Stimulated activated CD8-positive, alpha-beta memory T cell treated with anti-CD3 and anti-CD28 coated beads, Interleukin-15, amount 100 ng/mL, for 4 hours (primary cell): ENCODE data around the gene CPTP.
A peak's percentile ranks its signal among the peaks of the same experiment; 100 is the strongest.

Source experiments
- DNase-seq, 2 donors: peaks; one replicate each; pipeline ENCODE4 v3.0.0-alpha.2; 2020; ENCODE audit warnings: low read depth in 2 of 2

The CPTP gene

DNA sequence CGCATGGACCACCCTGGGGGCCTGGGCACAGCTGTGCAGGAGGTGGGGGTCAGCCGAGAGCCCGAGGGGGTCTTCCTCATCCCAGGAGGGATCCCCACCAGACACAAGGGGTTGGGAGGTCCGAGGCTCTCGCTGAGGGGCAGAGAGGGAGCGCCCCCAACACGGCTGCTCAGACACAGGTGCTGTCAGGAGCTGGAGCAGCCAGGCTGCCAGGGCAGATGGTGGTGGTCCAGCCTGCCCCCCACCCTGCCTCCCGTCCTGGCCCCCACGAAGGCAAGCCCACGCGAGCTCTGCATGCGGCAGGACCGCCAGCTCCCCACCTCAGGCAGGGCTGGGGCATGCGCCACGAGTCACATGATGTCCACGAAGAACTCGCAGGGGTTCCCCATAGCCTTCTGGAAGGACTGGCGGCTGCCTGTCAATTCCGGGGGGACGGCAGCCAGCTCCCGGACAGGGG is 11.2 kb downstream of the CPTP start:
- DNase-seq, result no peak

DNA sequence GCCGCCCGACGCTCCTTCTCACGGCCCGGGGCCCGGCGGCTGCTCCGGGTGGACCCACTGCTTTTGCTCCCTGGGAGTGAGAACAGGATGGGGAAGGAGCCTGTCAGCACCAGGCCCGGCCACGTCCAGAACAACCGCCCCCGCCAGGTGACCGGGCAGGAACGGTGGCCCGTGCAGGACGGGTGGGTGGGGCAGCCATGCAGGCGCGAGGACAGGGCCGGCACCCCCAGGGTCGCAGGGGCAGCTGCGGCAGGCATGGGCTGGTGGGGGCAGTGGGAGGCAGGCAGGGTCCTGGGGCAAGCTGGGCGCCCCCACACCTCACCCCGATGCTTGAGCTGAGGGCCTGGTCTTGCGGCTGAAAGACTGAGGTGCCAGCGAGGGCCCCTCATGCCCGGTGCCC is 11.8 kb downstream of the CPTP start:
- no peak for DNase-seq

DNA sequence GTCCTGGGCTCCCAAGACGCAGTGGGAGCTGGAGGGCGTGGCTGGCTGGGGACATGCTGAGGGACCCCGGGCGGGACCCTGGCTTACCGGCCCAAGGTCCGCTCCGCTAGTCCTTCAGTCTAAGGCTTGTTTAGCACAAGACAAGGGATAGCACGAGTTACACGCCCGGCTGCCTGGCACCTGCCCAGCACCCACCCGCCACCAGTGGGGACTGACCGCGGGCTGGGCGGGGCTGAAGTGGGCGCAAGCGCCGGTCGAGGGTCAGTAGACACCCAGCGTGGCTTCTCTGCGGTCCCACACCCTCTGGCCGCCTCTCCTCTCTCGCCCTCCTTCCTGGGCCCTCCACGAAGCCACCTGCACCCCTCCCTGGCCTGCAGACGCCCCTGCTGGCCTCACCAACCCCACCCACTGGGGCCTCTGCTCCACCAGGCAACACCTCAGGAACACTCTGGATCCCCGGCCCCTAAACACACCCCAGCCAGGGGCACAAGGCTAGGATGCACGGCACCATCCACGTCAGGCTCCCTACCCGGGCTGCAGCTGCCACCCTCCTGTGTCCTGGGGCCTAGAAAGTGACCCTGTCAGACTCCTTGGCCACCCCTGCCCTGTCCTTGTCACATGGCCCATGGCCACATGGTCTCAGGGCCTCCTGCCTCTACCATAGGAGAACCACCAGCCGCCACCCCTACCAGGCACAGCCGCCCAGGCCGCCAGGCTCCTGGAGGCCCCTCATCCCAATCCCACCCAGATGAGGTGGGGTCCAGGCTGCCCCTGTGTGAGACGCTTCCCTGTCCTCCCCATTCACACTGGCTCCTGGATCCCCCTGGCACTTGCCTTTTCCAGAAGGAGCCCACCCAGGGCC is 12.6 kb downstream of the CPTP start:
- no peak for DNase-seq

DNA sequence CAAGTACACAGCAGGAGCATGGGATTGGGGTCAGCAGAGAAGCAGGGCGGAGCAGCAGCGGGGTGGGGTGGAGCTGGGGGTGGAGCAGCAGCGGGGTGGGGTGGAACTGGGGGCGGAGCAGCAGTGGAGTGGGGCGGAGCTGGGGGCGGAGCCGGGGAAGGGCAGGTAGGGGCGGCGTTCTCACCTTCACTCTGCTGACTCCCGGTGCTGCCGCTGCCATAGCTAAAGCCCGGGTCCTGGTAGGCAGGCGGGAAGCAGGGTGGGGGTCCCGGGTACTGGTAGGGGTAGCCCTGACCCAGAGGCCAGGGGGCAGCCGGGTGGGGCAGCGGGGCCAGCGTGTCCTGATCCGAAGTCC is 13.2 kb downstream of the CPTP start:
- DNase-seq, result no peak

DNA sequence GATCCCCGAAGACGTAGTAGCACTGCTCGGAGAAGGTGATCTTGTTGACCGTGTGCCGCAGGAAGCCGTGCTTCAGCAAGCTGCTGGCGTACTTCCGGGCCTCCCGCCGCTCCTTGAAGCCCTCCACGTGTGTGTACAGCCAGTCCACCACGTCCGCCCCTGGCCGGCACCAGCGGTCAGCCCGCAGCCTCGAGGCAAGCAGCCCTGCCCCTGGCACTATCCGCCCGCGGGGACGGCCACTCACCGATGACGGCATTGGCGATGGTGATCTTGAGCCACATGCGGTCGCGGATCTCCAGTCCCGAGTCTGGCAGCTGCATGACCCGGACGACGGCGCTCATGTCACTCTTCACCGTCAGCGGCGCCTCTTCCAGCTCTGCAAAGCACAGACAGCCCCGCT is 13.7 kb downstream of the CPTP start:
- DNase-seq, result no peak

DNA sequence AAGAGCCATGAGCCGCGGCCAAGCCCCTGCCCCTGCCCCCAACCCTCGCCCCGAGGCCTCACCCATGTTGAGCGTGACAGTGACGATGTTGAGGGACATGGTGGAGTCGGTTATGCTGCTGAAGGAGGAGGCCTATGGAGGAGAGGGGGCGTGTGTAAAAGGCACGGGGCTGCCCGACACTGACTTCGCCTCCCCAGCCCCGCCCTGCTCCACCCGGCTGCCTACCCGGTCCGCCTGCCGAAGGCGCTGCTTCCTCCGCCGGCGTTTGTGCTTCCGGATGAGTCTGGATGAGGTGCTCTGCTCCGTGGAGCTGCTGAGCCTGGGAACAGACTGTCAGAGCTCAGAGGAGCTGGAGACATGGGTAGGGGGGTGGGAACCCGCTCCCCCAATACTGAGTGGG is 15.6 kb downstream of the CPTP start:
- DNase-seq, result no peak

DNA sequence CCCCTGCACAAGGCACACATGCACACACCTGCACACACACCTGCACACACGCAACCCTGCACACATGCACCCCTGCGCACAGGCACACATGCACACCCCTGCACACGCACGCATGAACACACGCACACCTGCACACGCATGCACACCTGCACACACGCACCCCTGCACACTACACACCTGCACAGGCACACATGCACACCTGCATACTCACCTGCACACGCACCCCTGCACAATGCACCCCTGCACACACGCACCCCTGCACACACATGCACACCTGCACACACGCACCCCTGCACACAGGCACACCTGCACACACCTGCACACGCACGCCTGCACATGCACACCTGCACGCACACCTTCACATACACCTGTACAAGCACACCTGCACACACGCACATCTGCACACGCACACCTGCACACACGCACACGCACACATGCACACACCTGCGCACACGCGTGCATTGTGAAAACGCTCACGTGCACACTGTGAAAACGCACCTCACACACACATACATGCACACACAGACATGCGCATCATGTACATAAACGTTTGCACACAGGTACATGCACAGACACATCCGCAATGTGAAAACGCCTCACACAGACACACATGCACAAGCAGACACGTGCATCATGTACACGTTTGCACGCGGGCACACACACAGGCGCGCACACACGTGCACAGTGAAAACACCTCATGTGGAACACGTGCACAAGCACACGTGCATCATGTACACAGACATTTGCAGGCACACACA is 16.4 kb downstream of the CPTP start:
- no peak for DNase-seq

DNA sequence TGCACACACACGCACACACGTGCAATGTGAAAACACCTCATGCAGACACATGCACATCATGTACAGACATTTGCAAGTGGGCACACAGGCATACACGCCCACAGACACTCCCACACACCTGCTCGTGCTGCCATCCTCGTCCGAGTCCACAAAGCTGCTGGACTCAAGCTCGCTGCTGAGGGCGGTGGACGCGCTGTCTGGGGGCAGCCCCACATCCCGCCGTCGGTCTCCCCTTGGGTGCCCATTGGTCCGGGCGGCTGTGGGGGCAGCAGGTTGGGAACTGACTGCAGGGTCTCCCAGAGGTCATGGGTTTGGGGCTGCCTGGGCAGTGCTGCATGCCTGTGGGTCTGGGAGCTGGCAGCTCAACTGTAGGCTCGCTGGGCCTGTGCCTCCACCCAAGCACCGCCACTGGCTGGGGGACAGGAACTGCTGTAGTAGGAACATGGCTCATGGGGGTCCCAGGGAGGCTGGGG is 17.0 kb downstream of the CPTP start:
- DNase-seq, result no peak

DNA sequence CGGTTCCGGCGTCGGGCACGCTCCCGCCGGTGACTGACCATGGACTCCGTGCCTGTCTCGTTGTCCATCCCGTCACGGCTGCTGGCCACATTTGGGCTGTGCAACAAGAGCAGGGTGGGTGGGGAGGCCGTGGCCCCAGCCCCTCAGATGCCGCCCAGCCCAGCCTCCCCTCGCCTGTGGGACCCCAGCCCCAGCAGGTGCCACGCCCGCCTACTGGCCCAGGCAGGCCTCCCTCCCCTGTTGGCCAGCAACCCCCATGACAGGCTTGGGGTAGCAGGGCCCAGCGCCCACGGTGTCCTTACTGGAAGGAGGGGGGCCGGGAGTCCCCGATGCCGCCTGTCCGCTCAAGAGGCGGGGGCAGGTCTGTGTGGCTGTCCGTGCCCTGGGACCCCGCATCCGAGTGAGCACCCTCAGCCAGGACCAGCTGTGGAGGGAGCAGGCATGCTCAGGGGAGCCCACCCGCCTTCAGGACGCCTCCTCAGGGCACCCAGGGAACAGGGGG is 17.5 kb downstream of the CPTP start:
- no peak for DNase-seq

DNA sequence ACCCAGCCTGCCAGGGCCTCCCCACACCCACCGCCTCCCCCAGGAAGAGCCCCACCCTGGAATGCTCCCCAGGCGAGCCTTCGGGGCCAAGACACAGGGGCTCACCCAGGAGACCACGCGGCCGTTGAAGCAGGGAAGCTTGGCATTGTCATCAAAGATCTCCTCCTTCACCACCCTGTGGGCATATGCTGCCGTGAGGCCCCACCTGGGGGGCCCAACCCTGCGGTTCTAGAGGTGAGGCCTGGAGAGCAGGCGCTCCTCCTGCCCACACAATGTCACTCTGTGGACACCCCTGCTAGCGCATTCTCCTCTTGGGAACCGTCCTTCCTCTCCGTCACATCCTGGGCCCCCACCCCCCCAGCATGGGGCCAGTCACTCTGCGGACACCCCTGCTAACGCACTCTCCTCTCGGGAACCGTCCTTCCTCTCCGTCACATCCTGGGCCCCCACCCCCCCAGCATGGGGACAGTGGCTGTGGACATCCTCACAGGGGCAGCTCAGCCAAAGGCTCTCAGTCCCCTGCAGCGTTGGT is 18.0 kb downstream of the CPTP start:
- DNase-seq, result no peak

DNA sequence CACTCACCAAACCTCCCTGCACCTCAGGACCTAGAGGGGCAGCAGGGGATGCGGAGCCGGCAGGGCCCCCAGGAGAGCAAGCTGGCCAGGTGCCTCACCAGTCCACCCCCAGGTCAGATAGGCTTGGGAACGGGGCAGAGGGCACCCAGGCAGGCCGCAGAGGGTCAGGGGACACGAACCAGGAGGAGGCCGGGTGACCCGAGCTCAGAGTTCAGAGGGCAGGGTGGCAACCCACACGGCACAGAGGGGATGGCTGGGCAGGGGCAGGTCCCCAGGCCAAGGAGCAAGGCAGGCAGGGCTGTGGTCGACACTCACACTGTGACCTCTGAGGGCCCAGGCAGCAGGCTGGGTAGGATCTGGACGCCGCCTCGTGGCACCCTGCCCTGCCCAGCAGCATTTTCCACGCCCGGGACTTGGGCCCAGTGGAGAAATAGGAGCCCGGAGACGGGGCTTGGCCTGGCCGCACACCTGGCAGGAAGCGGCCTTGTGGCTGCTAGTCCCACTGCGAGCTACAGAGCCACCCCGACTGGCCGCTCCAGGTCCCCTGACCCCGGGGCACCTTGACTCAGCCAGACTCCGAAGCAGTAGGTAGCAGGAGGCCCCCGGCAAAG is 19.3 kb downstream of the CPTP start:
- DNase-seq, result no peak

DNA sequence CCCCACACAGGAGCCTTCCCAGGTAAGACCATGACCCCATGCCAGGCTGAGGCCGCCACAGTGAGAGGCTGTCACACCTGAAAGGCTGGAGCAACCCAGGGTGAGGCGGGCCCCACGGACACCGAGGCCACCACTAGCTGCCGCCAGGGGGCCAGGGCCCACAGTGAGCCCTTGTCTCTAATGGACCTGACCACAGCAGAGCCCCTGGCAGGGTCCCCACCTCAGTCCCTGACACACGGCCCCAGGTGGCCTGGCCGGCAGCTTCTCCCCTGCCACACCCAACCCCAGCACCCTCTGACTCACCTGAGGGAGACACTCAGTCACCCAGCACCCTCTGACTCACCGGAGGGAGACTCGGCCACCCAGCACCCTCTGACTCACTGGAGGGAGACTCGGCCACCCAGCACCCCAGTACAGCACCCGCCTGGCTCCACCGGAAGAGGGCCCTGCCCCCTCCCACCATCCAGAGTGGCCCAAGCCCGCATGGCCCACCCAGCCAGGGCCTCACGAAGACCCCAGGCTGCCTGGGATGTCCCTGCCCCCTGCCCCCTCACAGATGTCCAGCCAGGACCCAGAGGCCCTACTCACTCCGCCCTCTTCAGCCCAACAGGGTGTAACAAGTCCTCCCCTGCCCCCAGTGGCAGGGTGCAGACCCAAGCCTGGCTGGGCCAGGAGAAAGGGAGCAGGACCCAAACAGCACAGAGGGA is 20.2 kb downstream of the CPTP start:
- DNase-seq, result peak; percentile 27 to 38

DNA sequence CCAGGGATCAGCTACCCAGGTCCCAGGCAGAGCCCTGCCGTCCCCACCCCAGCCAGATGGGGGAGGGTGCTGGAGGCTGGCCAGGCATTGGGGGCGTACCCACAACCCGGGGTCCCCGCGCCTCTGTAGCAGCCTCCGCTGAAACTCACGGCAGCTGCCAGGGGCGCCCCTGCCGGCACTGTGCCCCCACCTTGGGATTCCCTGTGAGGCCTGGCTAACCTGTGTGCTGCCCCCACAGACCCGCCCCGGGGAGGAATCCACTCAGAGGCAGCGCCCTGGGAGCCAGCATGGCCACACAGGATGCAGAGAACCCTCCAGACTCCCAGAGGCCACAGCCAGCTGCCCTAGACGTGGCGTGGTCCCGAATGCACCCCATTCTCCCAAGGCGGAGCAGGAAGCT is 20.8 kb downstream of the CPTP start:
- no peak for DNase-seq

DNA sequence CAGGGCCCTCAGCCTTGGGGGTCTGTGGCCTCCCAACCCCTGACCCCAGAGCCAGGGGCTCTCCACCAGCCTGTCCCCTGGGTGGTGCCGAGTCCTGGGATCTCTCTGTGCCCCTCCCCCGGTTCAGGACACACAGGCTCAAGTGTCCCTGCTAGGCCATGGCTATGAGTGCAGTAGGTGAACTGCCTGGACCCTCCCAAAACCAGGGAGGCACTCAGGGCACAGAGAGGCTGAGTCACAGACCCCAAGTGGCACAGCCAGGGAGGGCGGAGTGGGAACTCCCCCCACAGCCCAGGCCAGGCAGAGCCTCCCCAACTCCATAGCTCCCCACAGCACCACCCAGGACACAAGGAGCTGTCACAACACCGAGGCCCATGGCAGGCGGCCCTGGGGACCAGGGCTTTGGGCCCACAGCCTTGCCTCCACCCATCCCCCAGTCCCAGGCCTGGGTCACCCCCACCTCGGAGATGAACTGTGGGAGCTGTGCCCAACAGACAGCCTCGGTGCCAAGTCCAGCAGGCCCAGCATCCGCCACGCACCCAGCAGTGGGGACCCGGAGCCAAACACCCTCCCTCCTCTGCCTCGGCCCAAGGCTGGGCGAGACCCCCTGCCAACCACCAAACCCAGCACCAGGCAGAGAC is 21.4 kb downstream of the CPTP start:
- no peak for DNase-seq

DNA sequence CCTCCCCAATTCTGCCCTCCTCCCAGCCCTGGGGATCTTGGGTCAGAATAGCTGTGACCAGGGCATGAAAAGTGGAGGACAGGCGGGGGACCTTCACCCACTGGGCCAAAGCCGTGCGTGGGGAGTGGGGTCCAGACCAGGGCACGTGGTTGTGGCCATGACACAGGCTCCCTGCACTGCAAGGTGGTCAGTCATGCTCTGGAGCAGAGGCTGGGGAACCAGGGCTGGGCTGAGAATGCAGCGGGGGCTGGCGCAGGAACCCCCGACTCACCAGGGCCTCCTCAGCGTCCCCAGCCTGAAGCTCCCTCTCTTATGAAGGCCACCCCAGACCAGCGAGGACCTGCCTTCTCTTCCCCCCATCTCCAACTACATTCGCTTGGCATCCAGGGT is 21.9 kb downstream of the CPTP start:
- DNase-seq, result no peak

DNA sequence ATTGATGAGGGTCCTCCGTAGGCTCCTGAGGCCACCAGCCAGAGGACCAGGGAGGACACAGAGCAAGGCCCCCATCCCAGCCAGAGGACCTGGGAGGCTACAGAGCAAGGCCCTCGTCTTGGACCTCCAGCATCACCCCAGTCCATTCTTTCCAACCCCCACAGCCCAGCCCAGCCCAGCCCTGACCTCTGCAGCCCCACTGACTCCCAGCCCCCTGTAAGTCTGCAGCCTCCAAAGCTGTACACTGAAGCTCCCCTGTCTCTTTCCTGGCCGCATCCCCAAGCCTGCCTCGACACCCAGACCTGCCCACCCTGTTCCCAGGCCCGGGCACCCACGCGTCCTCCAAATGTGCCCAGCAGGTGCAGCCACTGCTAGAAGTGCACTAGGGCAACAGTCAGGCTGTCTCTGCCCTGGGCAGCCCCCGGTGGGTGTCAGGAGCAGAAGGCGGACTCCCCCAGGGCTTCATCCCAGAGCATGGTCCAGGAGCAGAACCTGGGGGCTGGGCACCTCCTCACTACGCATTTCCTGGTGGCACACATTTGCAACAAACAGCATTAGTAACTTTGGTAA is 22.5 kb downstream of the CPTP start:
- no peak for DNase-seq

DNA sequence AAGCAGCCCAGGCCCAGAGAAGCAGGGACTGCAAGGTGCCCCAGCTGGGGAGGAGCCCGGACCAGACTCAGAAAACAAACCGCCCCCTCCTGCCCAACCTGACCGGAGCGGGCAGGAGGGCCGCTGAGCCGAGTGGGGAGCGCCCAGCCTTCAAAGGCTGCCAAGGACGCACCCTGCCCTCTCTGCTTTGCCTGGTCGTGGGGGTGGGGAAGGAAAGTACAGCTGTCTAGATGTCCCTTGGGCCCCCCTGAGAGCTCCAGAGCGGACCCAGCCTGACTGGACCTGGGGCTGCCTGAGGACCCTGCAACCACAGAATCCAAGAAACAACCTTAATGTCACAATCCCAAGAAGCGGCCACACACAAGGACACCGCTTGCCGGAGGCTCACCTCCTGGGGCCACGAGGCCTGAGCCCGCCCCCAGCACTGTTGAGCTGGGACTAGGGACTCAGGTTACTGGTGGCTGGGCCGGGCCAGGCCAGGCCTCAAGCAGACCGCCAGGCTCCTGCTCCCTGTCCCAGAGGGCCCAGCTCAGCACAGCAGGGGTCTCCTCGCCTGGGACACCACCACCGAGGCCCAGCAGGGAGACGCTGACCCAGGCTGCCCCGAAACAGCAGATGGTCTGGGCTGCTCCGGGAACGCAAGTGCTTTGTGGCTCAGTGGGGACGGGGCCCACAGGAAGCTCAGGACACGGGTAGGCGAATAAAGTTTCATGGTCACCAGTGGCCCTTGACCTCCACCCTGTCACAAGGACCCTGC is 23.2 kb downstream of the CPTP start:
- DNase-seq, result no peak

DNA sequence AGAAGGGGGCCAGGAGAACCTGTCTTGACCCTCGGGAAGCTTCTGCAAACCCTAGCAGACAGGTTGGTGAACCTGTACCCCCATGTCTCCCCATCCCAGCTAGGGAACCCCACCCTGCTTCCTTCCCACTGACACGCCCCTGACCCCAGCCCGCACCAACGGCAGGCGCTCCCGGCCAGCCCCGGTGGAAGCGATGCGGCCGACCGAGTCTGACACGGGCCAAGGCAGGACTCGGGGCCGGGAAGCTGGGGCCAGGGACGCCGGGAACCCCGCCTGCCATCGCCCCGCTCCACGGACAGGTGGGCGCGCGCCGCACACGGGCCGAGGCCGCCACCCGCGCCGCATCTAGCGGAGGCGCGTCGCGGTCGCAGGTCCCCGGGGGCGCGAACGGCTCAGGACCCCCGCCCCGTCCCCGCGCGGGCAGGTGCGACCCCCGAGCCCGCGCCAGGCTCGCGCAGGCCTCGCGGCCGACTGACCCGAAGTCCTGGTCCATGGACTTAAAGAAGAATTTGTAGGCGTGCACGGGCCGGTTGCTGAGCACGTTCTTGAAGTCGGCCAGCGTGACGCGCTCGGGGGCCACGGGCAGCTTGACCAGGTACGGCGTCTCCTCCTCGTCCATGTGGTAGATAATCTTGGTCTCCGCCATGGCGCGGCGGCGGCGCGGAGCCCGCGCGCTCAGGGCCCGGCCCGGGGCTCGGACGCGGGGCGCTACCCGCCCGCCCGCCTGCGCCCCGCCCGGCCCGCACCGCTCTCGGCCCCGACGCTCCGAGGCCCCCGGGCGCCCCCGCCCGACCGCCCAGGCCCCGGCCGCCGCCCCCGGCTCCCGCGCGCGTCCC is 24.0 kb downstream of the CPTP start:
- DNase-seq, result no peak
